Stomach (tissue), 4 donors: ENCODE measurements around the gene WDR89.

Experiments
- CTCF ChIP-seq, 7 experiments: fragments of 450-650 bp in 4 of 7; fragments of 200-600 bp in 3 of 7; sonication (generic) in 3 of 7; IDR thresholded peaks; one replicate each; pipeline ENCODE4 v1.5.1; 2016 to 2019; ENCODE audit warnings: antibody characterized with exemption in 7 of 7, control low read depth in 2 of 7, mild to moderate bottlenecking in 1 of 7
- POLR2AphosphoS5 ChIP-seq, 3 donors: sonication (generic); formaldehyde crosslinking; IDR thresholded peaks; one replicate each; pipeline ENCODE4 v1.6.1; 2016; ENCODE audit warnings: antibody characterized with exemption in 3 of 3

- TF ChIP-seq CTCF (IDR thresholded peaks at IDR 0.05) (no peak), POLR2AphosphoS5 (IDR thresholded peaks at IDR 0.05) (no peak)
Observed at GRCh38 chr14:63594455-63595372, 47.0 kb downstream of the WDR89 start.
